ENCODE results near the gene MTHFD2L.

Gene MTHFD2L

GRCh38 chr4:74324262-74324661, 166.3 kb downstream of the MTHFD2L start:
- Histone ChIP-seq H2AFZ (ENCODE audit: low read length) (0 out of 2 replicates have a peak overlapping the region, but pooled peaks have one; percentile 29), H3K27ac (ENCODE audit: low read length) (peak overlapping the region; percentile 1; the same call in 1 of the 2 replicates), H4K20me1 (ENCODE audit: insufficient read depth, low read length) (no peaks in the 10 kb centered on the region), H3K9me2 (replicated peaks; ENCODE audit: insufficient read depth, low read length) (no peaks in the 10 kb centered on the region), H3K27me3 (replicated peaks; ENCODE audit: insufficient read depth, low read length) (no peaks in the 10 kb centered on the region), H3K4me3 (ENCODE audit: low read length) (no peak overlapping the region), H3K36me3 (replicated peaks; ENCODE audit: insufficient read depth, low read length) (no peaks in the 10 kb centered on the region), H3K4me2 (ENCODE audit: low read depth, low read length) (peak overlapping the region; percentile 6; the same call in 1 of the 2 replicates), H3K9me3 (replicated peaks; ENCODE audit: insufficient read depth, low read length) (no peaks in the 10 kb centered on the region), H3K9ac (ENCODE audit: low read length) (no peak overlapping the region), H3F3A (ENCODE audit: insufficient read depth, low read length) (no peaks in the 10 kb centered on the region; the same call in 1 of the 2 replicates), H3K79me2 (ENCODE audit: low read length) (no peaks in the 10 kb centered on the region), H3K4me1 (ENCODE audit: low read length) (peaks cover 24% of the 10 kb centered on the region)
- TF ChIP-seq, protein P1, sequence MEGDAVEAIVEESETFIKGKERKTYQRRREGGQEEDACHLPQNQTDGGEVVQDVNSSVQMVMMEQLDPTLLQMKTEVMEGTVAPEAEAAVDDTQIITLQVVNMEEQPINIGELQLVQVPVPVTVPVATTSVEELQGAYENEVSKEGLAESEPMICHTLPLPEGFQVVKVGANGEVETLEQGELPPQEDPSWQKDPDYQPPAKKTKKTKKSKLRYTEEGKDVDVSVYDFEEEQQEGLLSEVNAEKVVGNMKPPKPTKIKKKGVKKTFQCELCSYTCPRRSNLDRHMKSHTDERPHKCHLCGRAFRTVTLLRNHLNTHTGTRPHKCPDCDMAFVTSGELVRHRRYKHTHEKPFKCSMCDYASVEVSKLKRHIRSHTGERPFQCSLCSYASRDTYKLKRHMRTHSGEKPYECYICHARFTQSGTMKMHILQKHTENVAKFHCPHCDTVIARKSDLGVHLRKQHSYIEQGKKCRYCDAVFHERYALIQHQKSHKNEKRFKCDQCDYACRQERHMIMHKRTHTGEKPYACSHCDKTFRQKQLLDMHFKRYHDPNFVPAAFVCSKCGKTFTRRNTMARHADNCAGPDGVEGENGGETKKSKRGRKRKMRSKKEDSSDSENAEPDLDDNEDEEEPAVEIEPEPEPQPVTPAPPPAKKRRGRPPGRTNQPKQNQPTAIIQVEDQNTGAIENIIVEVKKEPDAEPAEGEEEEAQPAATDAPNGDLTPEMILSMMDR (IDR thresholded peaks at IDR 0.05; ENCODE audit: low read length) = no peak
- TF ChIP-seq EZH2phosphoT487 (IDR thresholded peaks at IDR 0.05; ENCODE audit: low read length) (no peak), EZH2 (optimal IDR thresholded peaks at IDR 0.05; ENCODE audit: low read depth, low read length) (no peak)
- DNase-seq = peak; percentile 52

- no peak overlapping the region for H3K9ac ChIP-seq (ENCODE audit: low read length)
- H3K4me1 ChIP-seq (ENCODE audit: low read length) = peaks cover 15% of the 10 kb centered on the region
- no peaks in the 10 kb centered on the region for H3K36me3 ChIP-seq (replicated peaks; ENCODE audit: insufficient read depth, low read length)
- H3K9me2 ChIP-seq (replicated peaks; ENCODE audit: insufficient read depth, low read length) = no peaks in the 10 kb centered on the region
- no peaks in the 10 kb centered on the region for H3K79me2 ChIP-seq (ENCODE audit: low read length)
- H3K9me3 ChIP-seq (replicated peaks; ENCODE audit: insufficient read depth, low read length) = no peaks in the 10 kb centered on the region
- no peak overlapping the region for H2AFZ ChIP-seq (ENCODE audit: low read length)
- no peak overlapping the region for H3K27ac ChIP-seq (ENCODE audit: low read length)
- H4K20me1 ChIP-seq (ENCODE audit: insufficient read depth, low read length) = no peaks in the 10 kb centered on the region
- no peak for DNase-seq
- H3K4me3 ChIP-seq (ENCODE audit: low read length) = no peak overlapping the region
- H3K27me3 ChIP-seq (replicated peaks; ENCODE audit: insufficient read depth, low read length) = no peaks in the 10 kb centered on the region
- no peaks in the 10 kb centered on the region; the same call in 1 of the 2 replicates for H3F3A ChIP-seq (ENCODE audit: insufficient read depth, low read length)
- H3K4me2 ChIP-seq (ENCODE audit: low read depth, low read length) = no peak overlapping the region
- TF ChIP-seq EZH2 (optimal IDR thresholded peaks at IDR 0.05; ENCODE audit: low read depth, low read length) (no peak), EZH2phosphoT487 (IDR thresholded peaks at IDR 0.05; ENCODE audit: low read length) (no peak)
- TF ChIP-seq, protein P1 (IDR thresholded peaks at IDR 0.05; ENCODE audit: low read length) = no peak
Observed at GRCh38 chr4:74325886-74326285, 168.0 kb downstream of the MTHFD2L start.

DNA sequence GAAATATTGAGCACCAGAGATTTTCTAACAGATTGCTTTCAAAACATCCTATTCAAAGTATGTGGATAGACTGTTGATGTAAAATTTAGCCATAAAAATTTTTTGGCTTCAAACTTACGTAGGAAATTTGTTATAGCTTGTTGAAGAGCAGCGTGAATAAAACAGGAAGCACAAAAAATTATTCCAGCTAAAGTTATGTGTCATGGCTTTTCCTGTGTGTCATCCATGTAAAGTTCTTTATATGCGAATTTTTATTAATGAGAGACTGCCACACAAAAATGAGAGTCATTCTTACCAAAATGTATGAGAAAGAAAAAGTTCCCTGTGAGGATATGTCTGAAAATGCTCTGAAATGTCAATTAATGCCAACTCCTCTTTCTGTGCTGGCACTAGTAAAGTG, 169.8 kb downstream of the MTHFD2L start:
- Histone ChIP-seq H4K20me1 (ENCODE audit: insufficient read depth, low read length) (no peaks in the 10 kb centered on the region), H3K27ac (ENCODE audit: low read length) (no peak overlapping the region), H3K9ac (ENCODE audit: low read length) (no peak overlapping the region), H2AFZ (ENCODE audit: low read length) (no peak overlapping the region), H3K4me2 (ENCODE audit: low read depth, low read length) (no peak overlapping the region), H3K79me2 (ENCODE audit: low read length) (no peaks in the 10 kb centered on the region), H3K9me2 (replicated peaks; ENCODE audit: insufficient read depth, low read length) (no peaks in the 10 kb centered on the region), H3F3A (ENCODE audit: insufficient read depth, low read length) (no peaks in the 10 kb centered on the region; the same call in 1 of the 2 replicates), H3K27me3 (replicated peaks; ENCODE audit: insufficient read depth, low read length) (no peaks in the 10 kb centered on the region), H3K4me1 (ENCODE audit: low read length) (peaks cover 15% of the 10 kb centered on the region), H3K4me3 (ENCODE audit: low read length) (no peak overlapping the region), H3K36me3 (replicated peaks; ENCODE audit: insufficient read depth, low read length) (no peaks in the 10 kb centered on the region), H3K9me3 (replicated peaks; ENCODE audit: insufficient read depth, low read length) (no peaks in the 10 kb centered on the region)
- no peak for TF ChIP-seq EZH2 (optimal IDR thresholded peaks at IDR 0.05; ENCODE audit: low read depth, low read length)
- TF ChIP-seq, protein P1 (IDR thresholded peaks at IDR 0.05; ENCODE audit: low read length) = no peak
- TF ChIP-seq EZH2phosphoT487 (IDR thresholded peaks at IDR 0.05; ENCODE audit: low read length) = no peak
- DNase-seq = no peak

Measured in MM.1S (cell line).